ENCODE measurements around the gene NECTIN1. TPM values are rescaled to one million over a fixed set of nuclear protein-coding genes. Genes with fewer than 3 reads are reported as not detected.

Gene NECTIN1
- total RNA-seq, 1 experiment from 2014 or later = 23.8 TPM

- Histone ChIP-seq H3K9me2 (ENCODE audit: insufficient read depth) (no peaks in the 10 kb centered on the region), H3K27me3 (ENCODE audit: insufficient read depth, low read length) (no peaks in the 10 kb centered on the region), H2AFZ (ENCODE audit: low read depth, low read length, poor library complexity, severe bottlenecking) (no peak overlapping the region), H3K36me3 (ENCODE audit: control insufficient read depth in 1 of 2, insufficient read depth in 2 of 2, low read length in 2 of 2) (no peaks in the 10 kb centered on the region), H3K9ac (ENCODE audit: low read length) (no peak overlapping the region), H3K27ac (ENCODE audit: low read depth, low read length) (no peak overlapping the region), H3K4me1 (ENCODE audit: control insufficient read depth in 1 of 2, insufficient read depth in 2 of 2, low read length in 2 of 2) (peaks cover 6 to 19% of the 10 kb centered on the region in 2 experiments), H4K20me1 (ENCODE audit: insufficient read depth) (no peaks in the 10 kb centered on the region), H3K4me2 (ENCODE audit: low read length) (no peak overlapping the region), H3K9me3 (ENCODE audit: control insufficient read depth in 1 of 2, insufficient read depth in 1 of 2, low read depth in 1 of 2, low read length in 2 of 2) (no peaks in the 10 kb centered on the region), H3K79me2 (ENCODE audit: insufficient read depth, low read length) (peaks cover 56% of the 10 kb centered on the region), H3K4me3 (replicated peaks in 1 of 2; ENCODE audit: low read depth in 1 of 2, low read length in 2 of 2) (no peak overlapping the region)
- ATAC-seq (peak; percentile 97), DNase-seq (ENCODE audit: low read depth, low spot score) (no peak)
- ChIA-PET CTCF (interaction anchor here (0.6 to 1.7 kb wide), 20 partner anchors 8 to 387 kb away, joined by 3 to 25 read pairs (median 4); partner anchors contain the start of gene NECTIN1), POLR2A (interaction anchor here (1.2 kb wide), 1 partner anchor 8 kb away, joined by 4 read pairs; the partner anchor contains the start of gene NECTIN1), RAD21 (ENCODE audit: low non-redundant PET in 1 of 2, low total read pairs in 2 of 2, uncharacterized antibody in 2 of 2, unreplicated experiment in 2 of 2) (interaction anchor here (1.0 to 1.1 kb wide), 3 partner anchors 8 to 387 kb away, joined by 3 read pairs; partner anchors contain the start of gene NECTIN1 (in 1 of the 2))
- no TSS peak for BruUV-seq (replicated peaks)
- intact Hi-C loops (cut with micrococcal nuclease) = loop anchor here (5.0 to 10.0 kb wide), 2 partner anchors 237 to 386 kb away; no protein-coding TSS in a partner anchor
- TF ChIP-seq CEBPB (IDR thresholded peaks at IDR 0.05; ENCODE audit: low read depth) (no peak), EGR1 (IDR thresholded peaks at IDR 0.05; ENCODE audit: low read depth) (no peak), ZBTB33 (IDR thresholded peaks at IDR 0.05; ENCODE audit: extremely low read depth, insufficient replicate concordance, low read length) (no peak), SRF (IDR thresholded peaks at IDR 0.05; ENCODE audit: low read depth) (no peak), POLR2A (IDR thresholded peaks at IDR 0.05; ENCODE audit: borderline replicate concordance, extremely low read depth, insufficient read depth, insufficient read length) (no peak), CTCF (IDR thresholded peaks at IDR 0.05 in 2 of 3, conservative IDR thresholded peaks at IDR 0.05 in 1 of 3; ENCODE audit: borderline replicate concordance in 1 of 3, insufficient read depth in 1 of 3, low read depth in 2 of 3, low read length in 2 of 3) (peak; percentile 30 to 75 (median 64); a peak in 5 of 6 replicates), FOSL1 (IDR thresholded peaks at IDR 0.05; ENCODE audit: low read depth) (no peak)
Measured at GRCh38 chr11:119721129-119722120, 7.6 kb downstream of the NECTIN1 start.

Data from HCT116 (cell line).